ENCODE data around the gene GLS2.
"Not testable (repeated sequence)": the region's sequence is repeated elsewhere in the genome, so short reads cannot be mapped to it uniquely, and the experiment has no call there.

The GLS2 gene

DNA sequence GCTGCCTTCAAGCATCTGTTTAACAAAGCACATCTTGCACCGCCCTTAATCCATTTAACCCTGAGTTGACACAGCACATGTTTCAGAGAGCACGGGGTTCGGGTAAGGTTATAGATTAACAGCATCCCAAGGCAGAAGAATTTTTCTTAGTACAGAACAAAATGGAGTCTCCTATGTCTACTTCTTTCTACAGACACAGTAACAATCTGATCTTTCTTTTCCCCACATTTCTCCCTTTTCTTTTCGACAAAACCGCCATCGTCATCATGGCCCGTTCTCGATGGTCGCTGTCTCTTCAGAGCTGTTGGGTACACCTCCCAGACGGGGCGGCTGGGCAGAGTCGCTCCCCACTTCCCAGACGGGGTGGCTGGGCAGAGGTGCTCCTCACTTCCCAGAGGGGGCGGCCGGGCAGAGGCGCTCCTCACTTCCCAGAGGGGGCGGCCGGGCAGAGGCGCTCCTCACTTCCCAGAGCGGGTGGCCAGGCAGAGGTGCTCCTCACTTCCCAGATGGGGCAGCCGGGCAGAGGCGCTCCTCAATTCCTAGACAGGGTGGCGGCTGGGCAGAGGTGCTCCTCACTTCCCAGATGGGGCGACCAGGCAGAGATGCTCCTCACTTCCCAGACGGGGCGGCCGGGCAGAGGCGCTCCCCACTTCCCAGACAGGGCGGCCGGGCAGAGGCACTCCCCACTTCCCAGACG lies 5.6 kb upstream of the GLS2 start:
- not testable (repeated sequence) for DNase-seq (ENCODE audit: low spot score)

- DNase-seq (ENCODE audit: low spot score) = no peak
Measured at GRCh38 chr12:56490360-56490759, 2.4 kb upstream of the GLS2 start.

DNA sequence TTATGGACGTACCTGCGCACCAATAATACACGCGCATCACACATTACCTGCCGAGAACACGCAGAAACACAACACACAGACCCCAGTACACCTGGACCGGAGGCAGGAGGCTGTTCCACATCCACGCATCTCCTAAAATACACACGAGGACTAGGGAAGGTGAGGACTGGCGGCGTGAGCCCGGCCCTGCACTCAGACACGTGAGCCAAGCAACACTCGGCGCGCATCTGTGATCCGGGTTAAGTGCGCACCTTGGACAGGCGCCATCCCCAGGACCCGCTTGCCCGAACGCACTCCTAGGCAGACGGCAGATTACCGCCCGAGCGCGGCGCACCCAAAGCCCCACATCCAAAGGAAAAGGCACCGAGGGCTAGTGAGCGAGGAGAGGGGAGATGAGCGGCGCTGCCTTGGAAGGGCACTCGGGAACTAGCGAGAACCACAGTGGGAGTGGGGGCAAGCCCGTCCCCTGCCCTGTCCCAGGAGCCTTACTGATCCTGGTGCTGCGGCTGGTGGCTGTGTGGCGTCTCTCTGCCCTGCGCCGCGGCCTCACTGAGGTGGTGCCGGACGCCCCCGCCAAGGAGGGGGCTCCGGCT lies 417 bp downstream of the GLS2 start:
- no peak for DNase-seq (ENCODE audit: low spot score)

- DNase-seq (ENCODE audit: low spot score) = no peak
Measured at GRCh38 chr12:56486694-56487093, 1.3 kb downstream of the GLS2 start.

- DNase-seq (ENCODE audit: low spot score) = no peak
Measured at GRCh38 chr12:56484566-56484965, 3.4 kb downstream of the GLS2 start.

- DNase-seq (ENCODE audit: low spot score) = no peak
Measured at GRCh38 chr12:56479625-56480024, 8.3 kb downstream of the GLS2 start.

DNA sequence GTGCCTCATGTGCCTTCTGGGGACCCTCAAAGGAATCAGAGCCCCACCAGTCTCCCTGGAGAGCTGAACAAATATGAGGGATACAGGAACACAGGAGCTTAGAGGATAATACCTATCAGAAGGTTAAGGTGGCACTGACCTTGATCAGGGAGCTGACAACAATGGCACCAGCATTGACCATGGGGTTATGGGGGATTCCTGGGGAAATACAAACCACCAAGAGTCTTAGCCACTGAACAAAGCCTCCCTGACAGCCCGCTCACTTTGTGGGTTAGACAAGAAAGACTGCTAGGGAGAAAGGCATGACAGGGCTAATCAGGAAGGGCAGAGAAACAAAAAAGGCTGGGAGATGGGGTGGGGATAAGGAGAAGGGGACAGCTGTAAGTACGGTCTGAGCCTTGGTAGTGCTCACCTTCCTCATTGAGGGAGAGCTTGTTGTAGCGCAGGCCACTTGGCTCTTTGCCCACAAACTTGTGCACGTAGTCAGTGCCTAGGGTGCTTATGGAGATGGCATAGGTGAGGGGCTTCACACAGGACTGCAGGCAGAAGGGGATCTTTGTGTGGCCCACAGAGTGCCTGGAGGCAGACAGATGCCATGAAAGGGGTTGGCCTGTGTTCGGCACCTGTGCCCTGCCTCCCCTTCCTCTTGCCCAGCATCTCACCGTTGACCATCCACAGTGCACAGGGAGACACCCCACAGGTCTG lies 10.3 kb downstream of the GLS2 start:
- DNase-seq (ENCODE audit: low spot score) = no peak

DNA sequence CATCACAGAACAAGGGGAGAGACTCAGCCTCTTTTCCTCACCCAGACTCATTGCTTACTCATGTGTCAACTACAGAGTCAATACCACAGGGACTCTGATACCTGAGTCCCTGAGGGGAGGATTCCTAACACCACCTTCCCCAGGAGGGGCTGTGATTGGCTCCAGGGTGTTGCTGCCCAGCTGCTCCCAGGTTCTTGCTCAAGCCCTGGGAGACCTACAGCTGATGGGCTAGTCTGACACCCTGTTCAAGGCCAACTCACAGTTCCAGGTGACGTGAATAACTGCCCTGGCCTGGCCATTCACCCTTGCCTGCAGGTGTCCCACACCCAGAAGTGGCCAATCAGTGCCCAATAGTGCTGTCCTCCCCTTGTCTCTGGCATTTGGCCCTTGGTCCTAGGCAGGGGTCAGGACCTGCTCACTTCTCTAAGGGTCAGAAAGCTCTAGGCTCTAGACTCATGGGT lies 11.0 kb downstream of the GLS2 start:
- DNase-seq (ENCODE audit: low spot score) = no peak

DNA sequence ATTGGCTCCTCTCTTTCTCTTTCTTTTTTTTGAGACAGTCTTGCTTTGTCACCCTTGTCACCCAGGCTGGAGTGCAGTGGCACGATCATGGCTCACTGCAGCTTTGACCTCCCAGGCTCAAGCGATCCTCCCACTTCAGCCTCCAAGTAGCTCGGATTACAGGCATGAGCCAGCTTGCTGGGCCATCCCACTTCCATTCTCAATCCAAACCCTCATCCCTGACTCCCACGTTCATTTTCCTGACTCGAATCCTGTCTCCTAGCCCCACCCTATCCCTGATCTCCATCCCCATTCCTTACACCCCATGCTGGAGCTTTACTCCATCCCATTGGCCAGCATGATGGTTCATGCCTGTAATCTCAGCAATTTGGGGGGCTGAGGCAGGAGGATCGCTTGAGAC lies 11.8 kb downstream of the GLS2 start:
- no peak for DNase-seq (ENCODE audit: low spot score)

GRCh38 chr12:56474389-56474788 lies 13.6 kb downstream of the GLS2 start:
- no peak for DNase-seq (ENCODE audit: low spot score)

DNA sequence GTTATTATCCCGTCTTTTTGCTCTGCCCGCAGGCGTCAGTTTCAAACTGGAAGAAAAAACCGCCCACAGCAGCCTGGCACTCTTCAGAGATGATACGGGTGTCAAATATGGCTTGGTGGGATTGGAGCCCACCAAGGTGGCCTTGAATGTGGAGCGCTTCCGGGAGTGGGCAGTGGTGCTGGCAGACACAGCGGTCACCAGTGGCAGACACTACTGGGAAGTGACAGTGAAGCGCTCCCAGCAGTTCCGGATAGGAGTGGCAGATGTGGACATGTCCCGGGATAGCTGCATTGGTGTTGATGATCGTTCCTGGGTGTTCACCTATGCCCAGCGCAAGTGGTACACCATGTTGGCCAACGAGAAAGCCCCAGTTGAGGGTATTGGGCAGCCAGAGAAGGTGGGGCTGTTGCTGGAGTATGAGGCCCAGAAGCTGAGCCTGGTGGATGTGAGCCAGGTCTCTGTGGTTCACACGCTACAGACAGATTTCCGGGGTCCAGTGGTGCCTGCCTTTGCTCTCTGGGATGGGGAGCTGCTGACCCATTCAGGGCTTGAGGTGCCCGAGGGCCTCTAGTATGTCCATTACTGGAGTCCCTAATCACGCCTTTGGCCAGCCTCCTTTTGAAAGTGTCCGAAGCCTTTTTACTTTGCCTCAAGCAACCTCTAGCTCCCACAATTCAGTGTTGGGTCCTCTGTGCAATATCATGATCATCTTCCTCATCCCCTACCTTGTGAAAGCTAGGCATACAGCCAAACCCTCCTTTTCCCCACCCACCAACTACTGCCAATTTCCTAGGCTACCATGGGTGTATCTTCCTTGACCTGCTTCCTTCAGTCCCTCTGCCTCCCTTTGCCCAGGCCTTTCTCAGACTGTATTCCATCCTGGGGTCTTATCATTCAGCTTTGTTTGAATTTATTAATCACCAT lies 18.7 kb downstream of the GLS2 start:
- no peak for DNase-seq (ENCODE audit: low spot score)

DNA sequence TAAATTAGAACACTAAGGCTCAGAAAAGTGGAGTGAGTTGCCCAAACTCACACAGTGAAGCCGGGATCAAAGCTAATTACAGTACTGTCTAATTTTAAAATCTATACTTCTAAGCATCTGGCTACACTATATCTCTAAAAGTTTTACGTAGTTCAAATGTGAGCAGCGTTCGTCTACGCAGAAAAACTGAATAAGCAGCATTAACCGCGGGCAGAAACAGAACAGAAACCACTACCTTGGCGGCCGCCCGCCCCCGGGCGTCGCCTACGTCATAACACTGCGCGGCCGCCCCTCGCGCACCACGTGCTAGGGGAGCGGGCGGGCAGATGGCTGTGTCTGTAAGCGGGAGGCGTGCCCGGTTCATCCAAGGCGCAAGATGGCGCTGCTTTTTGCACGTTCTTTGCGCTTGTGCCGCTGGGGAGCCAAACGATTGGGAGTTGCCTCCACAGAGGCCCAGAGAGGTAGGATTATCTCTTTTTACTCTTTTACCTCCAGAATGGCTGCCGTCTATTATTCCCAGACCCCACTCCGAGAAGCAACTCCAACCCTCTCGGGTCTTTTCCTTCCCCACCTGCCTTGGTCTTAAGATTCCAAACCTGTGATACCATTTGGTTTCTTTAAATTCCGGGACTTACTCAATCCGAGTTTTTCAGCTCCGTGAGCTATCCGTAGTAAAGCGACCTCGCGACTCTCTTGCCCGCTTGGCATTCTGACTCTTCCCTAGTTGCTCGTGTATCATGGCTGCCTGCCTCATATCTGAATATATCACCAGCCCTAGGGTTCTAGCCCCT lies 19.6 kb downstream of the GLS2 start, which contains the start of gene SPRYD4:
TSS of gene SPRYD4 (plus strand) at position 363 of the 791 bp plus-strand sequence. CDS start at position 377, 14 bp downstream.
- DNase-seq (ENCODE audit: low spot score) = peak; percentile 96

GRCh38 chr12:56462565-56462964 lies 25.4 kb downstream of the GLS2 start:
- no peak for DNase-seq (ENCODE audit: low spot score)

GRCh38 chr12:56461235-56462159 lies 26.5 kb downstream of the GLS2 start:
- DNase-seq (ENCODE audit: low spot score) = no peak

DNA sequence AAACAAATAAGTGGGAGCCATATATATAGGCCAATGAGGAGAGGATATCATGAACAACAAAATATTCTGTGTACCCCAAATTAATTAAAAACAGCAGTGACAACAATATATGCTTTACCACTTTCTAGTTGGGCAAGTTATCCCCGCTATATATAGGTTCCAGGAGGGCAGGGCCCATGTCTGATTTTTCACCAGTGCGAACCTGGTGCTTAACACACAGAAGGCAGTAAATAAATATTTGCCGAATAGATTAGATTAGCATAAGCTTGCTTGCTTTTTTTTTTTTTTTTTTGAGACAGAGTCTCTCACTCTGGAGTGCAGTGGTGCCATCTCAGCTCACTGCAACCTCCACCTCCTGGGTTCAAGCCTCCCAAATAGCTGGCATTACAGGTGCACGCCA lies 30.1 kb downstream of the GLS2 start:
- no peak for DNase-seq (ENCODE audit: low spot score)

DNA sequence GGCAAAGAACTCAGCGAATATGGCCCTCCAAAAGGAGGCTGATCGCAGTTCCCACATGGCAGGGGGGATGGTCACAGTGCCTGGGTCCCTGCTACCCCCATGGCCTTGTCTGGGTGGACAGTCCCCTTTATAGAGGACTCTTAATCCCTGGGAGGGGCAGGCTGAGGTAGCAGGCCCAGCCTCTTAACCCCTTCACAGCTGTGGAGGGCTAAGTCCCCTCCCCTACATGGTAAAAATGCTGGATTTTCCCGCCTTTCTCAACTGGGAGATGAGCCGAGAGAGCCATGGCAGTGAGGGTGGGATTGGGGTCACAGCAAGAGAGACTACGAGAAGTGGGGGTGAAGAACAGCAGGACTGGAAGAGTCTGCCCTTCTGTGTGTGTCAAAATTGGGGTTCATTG lies 33.4 kb downstream of the GLS2 start, which contains the start of gene MIP:
TSS of gene MIP (minus strand) at position 101 of the 400 bp plus-strand sequence. CDS start at position 57, 44 bp downstream.
- DNase-seq (ENCODE audit: low spot score) = no peak

DNA sequence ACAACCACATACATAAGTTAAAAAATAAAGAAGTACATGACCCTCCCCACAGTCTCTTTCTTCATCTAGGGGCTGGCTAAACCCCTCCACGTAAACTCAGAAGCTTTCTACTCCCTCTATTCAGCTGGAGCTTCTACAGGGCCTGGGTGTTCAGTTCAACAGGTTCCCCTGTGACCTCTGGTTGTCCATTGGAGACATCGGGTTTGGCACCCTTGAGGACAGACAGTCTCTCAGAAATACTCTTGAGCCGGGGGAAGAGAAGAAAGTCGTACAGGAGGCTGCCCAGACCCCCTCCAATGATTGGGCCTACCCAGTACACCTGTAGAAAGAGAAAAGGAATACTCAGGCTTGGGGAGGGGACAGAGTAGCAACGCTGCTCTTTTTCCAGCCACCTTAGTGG lies 36.8 kb downstream of the GLS2 start:
- DNase-seq (ENCODE audit: low spot score) = no peak

DNA sequence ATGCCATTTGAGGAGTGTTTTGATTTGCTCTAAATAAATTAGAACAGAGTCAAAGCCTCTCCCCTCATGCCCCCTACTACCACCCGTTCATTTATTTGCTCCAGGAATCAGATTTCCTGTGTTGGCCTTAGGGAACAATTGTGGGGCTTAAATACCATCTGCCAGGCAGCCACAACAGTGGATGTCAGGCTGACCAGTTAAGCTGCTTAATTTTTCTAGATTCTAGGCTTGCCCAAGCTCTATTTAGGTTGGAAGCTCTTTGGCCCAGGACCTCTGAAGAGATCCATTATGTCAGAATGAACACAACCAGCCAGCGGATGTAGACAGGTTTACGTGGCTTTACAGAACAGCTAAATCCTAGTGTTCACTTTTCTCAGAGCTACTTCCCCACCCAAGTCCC lies 37.7 kb downstream of the GLS2 start:
- no peak for DNase-seq (ENCODE audit: low spot score)

DNA sequence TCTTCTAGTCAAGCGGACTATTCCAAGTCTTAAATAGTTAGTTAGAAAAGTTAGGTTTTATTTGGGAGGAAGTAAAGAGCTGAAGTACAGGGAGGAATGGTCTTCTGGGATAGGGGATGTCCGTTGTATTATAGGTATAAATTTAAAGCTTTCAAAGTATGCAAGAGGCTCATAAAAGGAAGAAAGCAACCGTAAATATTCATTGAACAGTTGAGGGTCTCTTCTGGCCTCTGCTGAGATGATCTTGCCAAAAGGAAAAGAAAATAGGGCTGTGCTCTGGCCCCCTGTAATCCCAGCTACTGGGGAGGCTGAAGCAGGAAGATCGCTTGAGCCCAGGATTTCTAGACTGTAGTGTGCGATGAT lies 38.4 kb downstream of the GLS2 start:
- no peak for DNase-seq (ENCODE audit: low spot score)

Data from left forelimb (tissue), 1 donor.